ENCODE results near the gene ANOS1. TPM values are rescaled to one million over a fixed set of nuclear protein-coding genes. Genes with fewer than 3 reads are reported as not detected.

Gene ANOS1
- total RNA-seq, 2 experiments from 2014 or later = not detected

GRCh38 chrX:8704184-8704583, 27.8 kb downstream of the ANOS1 start:
- Histone ChIP-seq H3K4me3 (ENCODE audit: low read length) (no peak overlapping the region), H3K9me3 (ENCODE audit: control insufficient read depth in 1 of 2, insufficient read depth in 1 of 2, low read length in 2 of 2) (no peaks in the 10 kb centered on the region), H3K4me1 (ENCODE audit: insufficient read depth, low read length) (no peaks in the 10 kb centered on the region), H3K27me3 (ENCODE audit: control insufficient read depth in 1 of 2, insufficient read depth in 2 of 2, low read length in 2 of 2) (no peaks in the 10 kb centered on the region), H3K36me3 (ENCODE audit: insufficient read depth, low read length) (no peaks in the 10 kb centered on the region), H3K27ac (ENCODE audit: low read depth in 1 of 2, low read length in 2 of 2) (no peak overlapping the region)
- no peak for TF ChIP-seq CTCF (IDR thresholded peaks at IDR 0.05)
- ATAC-seq (ENCODE audit: poor library complexity) = no peak
- POLR2A ChIA-PET = no interaction called here
- Mint-ChIP-seq H3K36me3 (ENCODE audit: low read depth) (no peaks in the 10 kb centered on the region), H3K4me3 (no peak overlapping the region), H3K9me3 (no peaks in the 10 kb centered on the region), H3K4me1 (ENCODE audit: low read depth) (no peaks in the 10 kb centered on the region), H3K27me3 (peaks cover 6% of the 10 kb centered on the region), H3K27ac (no peak overlapping the region)
- CTCF ChIA-PET = no interaction called here
- DNase-seq = no peak
- intact Hi-C loops (cut with DNase I, micrococcal nuclease) = no loop called here

GRCh38 chrX:8692871-8693270, 39.1 kb downstream of the ANOS1 start:
- Histone ChIP-seq H3K4me3 (ENCODE audit: low read length) (no peak overlapping the region), H3K27ac (ENCODE audit: low read depth in 1 of 2, low read length in 2 of 2) (no peak overlapping the region), H3K4me1 (ENCODE audit: insufficient read depth, low read length) (no peaks in the 10 kb centered on the region), H3K36me3 (ENCODE audit: insufficient read depth, low read length) (no peaks in the 10 kb centered on the region), H3K9me3 (ENCODE audit: control insufficient read depth in 1 of 2, insufficient read depth in 1 of 2, low read length in 2 of 2) (no peaks in the 10 kb centered on the region), H3K27me3 (ENCODE audit: control insufficient read depth in 1 of 2, insufficient read depth in 2 of 2, low read length in 2 of 2) (no peaks in the 10 kb centered on the region)
- ATAC-seq (ENCODE audit: poor library complexity) = no peak
- intact Hi-C loops (cut with DNase I, micrococcal nuclease) = no loop called here
- no peak for DNase-seq
- no peaks in the 10 kb centered on the region for H3K27me3 Mint-ChIP-seq
- H3K4me3 Mint-ChIP-seq = no peak overlapping the region
- no peaks in the 10 kb centered on the region for H3K9me3 Mint-ChIP-seq
- CTCF ChIA-PET = no interaction called here
- no peaks in the 10 kb centered on the region for H3K36me3 Mint-ChIP-seq (ENCODE audit: low read depth)
- POLR2A ChIA-PET = no interaction called here
- no peaks in the 10 kb centered on the region for H3K4me1 Mint-ChIP-seq (ENCODE audit: low read depth)
- no peak for TF ChIP-seq CTCF (IDR thresholded peaks at IDR 0.05)
- H3K27ac Mint-ChIP-seq = no peak overlapping the region

GRCh38 chrX:8689473-8689872, 42.5 kb downstream of the ANOS1 start:
- H3K4me1 Mint-ChIP-seq (ENCODE audit: low read depth) = no peaks in the 10 kb centered on the region
- no peak for TF ChIP-seq CTCF (IDR thresholded peaks at IDR 0.05)
- intact Hi-C loops (cut with DNase I, micrococcal nuclease) = no loop called here
- H3K4me3 Mint-ChIP-seq = no peak overlapping the region
- ATAC-seq (ENCODE audit: poor library complexity) = no peak
- Histone ChIP-seq H3K4me1 (ENCODE audit: insufficient read depth, low read length) (no peaks in the 10 kb centered on the region), H3K9me3 (ENCODE audit: control insufficient read depth in 1 of 2, insufficient read depth in 1 of 2, low read length in 2 of 2) (no peaks in the 10 kb centered on the region), H3K27ac (ENCODE audit: low read depth in 1 of 2, low read length in 2 of 2) (no peak overlapping the region), H3K4me3 (ENCODE audit: low read length) (no peak overlapping the region), H3K36me3 (ENCODE audit: insufficient read depth, low read length) (no peaks in the 10 kb centered on the region), H3K27me3 (ENCODE audit: control insufficient read depth in 1 of 2, insufficient read depth in 2 of 2, low read length in 2 of 2) (no peaks in the 10 kb centered on the region)
- no peaks in the 10 kb centered on the region for H3K27me3 Mint-ChIP-seq
- H3K36me3 Mint-ChIP-seq (ENCODE audit: low read depth) = no peaks in the 10 kb centered on the region
- ChIA-PET POLR2A (no interaction called here), CTCF (no interaction called here)
- no peaks in the 10 kb centered on the region for H3K9me3 Mint-ChIP-seq
- DNase-seq = no peak
- H3K27ac Mint-ChIP-seq = no peak overlapping the region

All from CD4-positive, alpha-beta T cell (primary cell).